DND-41 (cell line): ENCODE data around the gene CFAP410.

Source experiments
- ATAC-seq: fragments of 200-7000 bp; cut with Tn5 transposase; 3 replicates; pipeline ENCODE4 v1.9.1; 2021; ENCODE audit warnings: low read depth; ENCODE audit not compliant: insufficient read depth
- DNase-seq: peaks from one replicate; pipeline ENCODE4 v3.0.0-alpha.2; 2020
- H2AFZ ChIP-seq: 2 replicates; pipeline ENCODE4 v1.6.0; 2012; ENCODE audit warnings: low read depth, low read length
- H3K27ac ChIP-seq: 2 replicates; pipeline ENCODE4 v1.5.1; 2012; ENCODE audit warnings: low read length, inconsistent platforms
- H3K27me3 ChIP-seq: fragments of 200-600 bp; sonication (generic); 2 replicates; pipeline ENCODE4 v1.6.0; 2012; ENCODE audit warnings: low read length, mild to moderate bottlenecking, inconsistent platforms; ENCODE audit not compliant: insufficient read depth, poor library complexity
- H3K36me3 ChIP-seq: 2 replicates; pipeline ENCODE4 v1.5.1; 2012; ENCODE audit warnings: low read length, inconsistent platforms; ENCODE audit not compliant: insufficient read depth
- H3K4me1 ChIP-seq: 2 replicates; pipeline ENCODE4 v1.5.1; 2012; ENCODE audit warnings: mild to moderate bottlenecking, low read length; ENCODE audit not compliant: insufficient read depth
- H3K4me2 ChIP-seq: 2 replicates; pipeline ENCODE4 v1.6.0; 2012; ENCODE audit warnings: mild to moderate bottlenecking, moderate library complexity, low read length, inconsistent platforms; ENCODE audit not compliant: insufficient read depth
- H3K4me3 ChIP-seq, 2 experiments: fragments of 200-600 bp in 1 of 2; shearing (Covaris generic) in 1 of 2; 2 replicates each; pipeline ENCODE4 v1.5.1; 2012 to 2016; ENCODE audit warnings: inconsistent platforms in 2 of 2, low read length in 2 of 2, mild to moderate bottlenecking in 2 of 2, low read depth in 1 of 2, moderate library complexity in 1 of 2
- H3K79me2 ChIP-seq: 2 replicates; pipeline ENCODE4 v1.6.0; 2012; ENCODE audit warnings: low read length, inconsistent platforms; ENCODE audit not compliant: insufficient read depth
- H3K9ac ChIP-seq: 2 replicates; pipeline ENCODE4 v1.6.0; 2012; ENCODE audit warnings: low read depth, mild to moderate bottlenecking, inconsistent platforms, low read length, moderate library complexity
- H3K9me3 ChIP-seq: 2 replicates; pipeline ENCODE4 v1.5.1; 2012; ENCODE audit warnings: low read length, moderate library complexity, mild to moderate bottlenecking, inconsistent platforms; ENCODE audit not compliant: insufficient read depth, severe bottlenecking
- H4K20me1 ChIP-seq: 2 replicates; pipeline ENCODE4 v1.6.0; 2012; ENCODE audit warnings: low read length; ENCODE audit not compliant: insufficient read depth
- EZH2 ChIP-seq: IDR thresholded peaks from 3 replicates; pipeline ENCODE4 v1.6.1; 2012; ENCODE audit warnings: borderline replicate concordance, low read depth, mild to moderate bottlenecking, moderate library complexity, low read length, inconsistent platforms; ENCODE audit not compliant: severe bottlenecking
- TF ChIP-seq, protein P1 (sequence below): IDR thresholded peaks from 2 replicates; pipeline ENCODE4 v1.5.1; 2012; ENCODE audit warnings: borderline replicate concordance, low read length, moderate library complexity, mild to moderate bottlenecking; ENCODE audit not compliant: poor library complexity, severe bottlenecking; ENCODE audit errors: extremely low read depth

CFAP410 gene

DNA sequence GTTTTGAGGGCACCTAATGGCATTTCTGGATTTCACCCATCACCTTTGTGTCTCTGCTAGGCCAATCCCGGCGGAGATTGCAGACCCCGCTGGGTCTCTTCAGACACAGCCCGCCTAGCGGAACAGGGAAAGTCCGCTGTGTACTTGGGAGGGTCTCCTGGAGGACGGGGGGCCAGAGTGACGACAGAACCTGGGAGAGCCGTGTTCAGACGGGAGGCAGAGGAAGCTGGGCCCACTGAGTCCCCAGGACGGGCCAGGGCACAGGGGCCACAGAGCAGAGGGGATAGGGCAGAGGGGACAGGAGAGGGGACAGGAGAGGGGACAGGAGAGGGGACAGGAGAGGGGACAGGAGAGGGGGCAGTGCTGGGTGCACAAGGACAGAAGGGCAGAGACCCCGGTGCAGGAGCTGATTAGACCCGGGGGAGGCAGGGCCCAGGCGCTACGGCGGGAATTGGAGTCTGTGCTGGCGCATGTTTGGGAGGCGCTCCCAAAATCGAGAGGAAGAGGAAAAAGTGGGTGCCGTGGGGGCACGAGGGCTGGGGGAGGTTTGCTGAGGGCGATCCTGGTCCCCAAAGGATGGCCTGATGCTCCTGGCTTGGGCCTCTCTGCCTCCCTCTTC, 26.9 kb upstream of the CFAP410 start:
- no peaks in the 10 kb centered on the region for H3K4me1 ChIP-seq
- no peaks in the 10 kb centered on the region for H4K20me1 ChIP-seq
- H3K79me2 ChIP-seq = no peaks in the 10 kb centered on the region
- no peak overlapping the region for H3K27ac ChIP-seq
- no peak for DNase-seq
- no peak overlapping the region for H3K4me3 ChIP-seq
- no peak overlapping the region for H2AFZ ChIP-seq
- H3K36me3 ChIP-seq = no peaks in the 10 kb centered on the region
- no peak for ATAC-seq
- no peaks in the 10 kb centered on the region for H3K27me3 ChIP-seq
- no peak overlapping the region for H3K4me2 ChIP-seq
- TF ChIP-seq, protein P1, sequence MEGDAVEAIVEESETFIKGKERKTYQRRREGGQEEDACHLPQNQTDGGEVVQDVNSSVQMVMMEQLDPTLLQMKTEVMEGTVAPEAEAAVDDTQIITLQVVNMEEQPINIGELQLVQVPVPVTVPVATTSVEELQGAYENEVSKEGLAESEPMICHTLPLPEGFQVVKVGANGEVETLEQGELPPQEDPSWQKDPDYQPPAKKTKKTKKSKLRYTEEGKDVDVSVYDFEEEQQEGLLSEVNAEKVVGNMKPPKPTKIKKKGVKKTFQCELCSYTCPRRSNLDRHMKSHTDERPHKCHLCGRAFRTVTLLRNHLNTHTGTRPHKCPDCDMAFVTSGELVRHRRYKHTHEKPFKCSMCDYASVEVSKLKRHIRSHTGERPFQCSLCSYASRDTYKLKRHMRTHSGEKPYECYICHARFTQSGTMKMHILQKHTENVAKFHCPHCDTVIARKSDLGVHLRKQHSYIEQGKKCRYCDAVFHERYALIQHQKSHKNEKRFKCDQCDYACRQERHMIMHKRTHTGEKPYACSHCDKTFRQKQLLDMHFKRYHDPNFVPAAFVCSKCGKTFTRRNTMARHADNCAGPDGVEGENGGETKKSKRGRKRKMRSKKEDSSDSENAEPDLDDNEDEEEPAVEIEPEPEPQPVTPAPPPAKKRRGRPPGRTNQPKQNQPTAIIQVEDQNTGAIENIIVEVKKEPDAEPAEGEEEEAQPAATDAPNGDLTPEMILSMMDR = no peak
- TF ChIP-seq EZH2 = no peak
- no peak overlapping the region for H3K9ac ChIP-seq
- H3K9me3 ChIP-seq = no peaks in the 10 kb centered on the region

DNA sequence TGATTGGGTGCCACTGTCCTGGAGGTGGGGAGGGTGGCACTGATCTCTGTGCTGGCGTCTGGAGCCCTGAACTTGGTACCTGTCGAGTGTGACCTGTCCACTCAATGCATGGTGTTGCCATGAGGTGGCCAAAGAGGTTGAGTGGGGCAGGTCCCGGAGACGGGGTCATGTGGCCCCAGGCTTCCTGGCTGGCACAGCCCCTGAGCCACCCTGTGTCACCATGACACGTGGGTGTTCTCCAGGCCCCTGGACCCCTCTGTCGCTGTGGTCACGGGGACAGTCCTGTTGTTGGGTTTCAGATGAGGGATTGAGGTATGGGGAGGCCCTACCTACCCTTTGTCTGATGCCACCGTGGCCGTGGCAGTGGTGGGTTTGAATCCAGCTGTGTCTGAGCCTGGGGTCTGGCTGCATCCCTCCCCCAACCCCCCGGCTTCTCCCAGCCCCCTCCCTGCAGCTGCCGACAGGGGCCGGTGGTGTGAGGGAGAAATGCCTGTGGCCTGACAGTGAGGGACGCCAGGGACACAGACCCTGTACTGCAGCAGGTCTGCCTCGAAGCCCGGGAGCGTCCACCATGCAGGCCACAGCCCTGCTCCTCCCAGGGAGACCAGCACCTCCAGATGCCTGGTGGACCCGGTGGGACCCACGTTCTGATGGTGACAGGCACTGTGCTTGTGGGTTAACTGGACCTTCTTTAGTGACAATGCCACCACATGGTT, 26.2 kb upstream of the CFAP410 start:
- Histone ChIP-seq H3K9me3 (no peaks in the 10 kb centered on the region), H3K4me3 (no peak overlapping the region), H3K79me2 (no peaks in the 10 kb centered on the region), H3K36me3 (no peaks in the 10 kb centered on the region), H3K27ac (no peak overlapping the region), H4K20me1 (no peaks in the 10 kb centered on the region), H3K27me3 (no peaks in the 10 kb centered on the region), H3K4me1 (no peaks in the 10 kb centered on the region), H3K4me2 (no peak overlapping the region), H3K9ac (no peak overlapping the region), H2AFZ (no peak overlapping the region)
- no peak for TF ChIP-seq EZH2
- TF ChIP-seq, protein P1 = no peak
- no peak for ATAC-seq
- no peak for DNase-seq

DNA sequence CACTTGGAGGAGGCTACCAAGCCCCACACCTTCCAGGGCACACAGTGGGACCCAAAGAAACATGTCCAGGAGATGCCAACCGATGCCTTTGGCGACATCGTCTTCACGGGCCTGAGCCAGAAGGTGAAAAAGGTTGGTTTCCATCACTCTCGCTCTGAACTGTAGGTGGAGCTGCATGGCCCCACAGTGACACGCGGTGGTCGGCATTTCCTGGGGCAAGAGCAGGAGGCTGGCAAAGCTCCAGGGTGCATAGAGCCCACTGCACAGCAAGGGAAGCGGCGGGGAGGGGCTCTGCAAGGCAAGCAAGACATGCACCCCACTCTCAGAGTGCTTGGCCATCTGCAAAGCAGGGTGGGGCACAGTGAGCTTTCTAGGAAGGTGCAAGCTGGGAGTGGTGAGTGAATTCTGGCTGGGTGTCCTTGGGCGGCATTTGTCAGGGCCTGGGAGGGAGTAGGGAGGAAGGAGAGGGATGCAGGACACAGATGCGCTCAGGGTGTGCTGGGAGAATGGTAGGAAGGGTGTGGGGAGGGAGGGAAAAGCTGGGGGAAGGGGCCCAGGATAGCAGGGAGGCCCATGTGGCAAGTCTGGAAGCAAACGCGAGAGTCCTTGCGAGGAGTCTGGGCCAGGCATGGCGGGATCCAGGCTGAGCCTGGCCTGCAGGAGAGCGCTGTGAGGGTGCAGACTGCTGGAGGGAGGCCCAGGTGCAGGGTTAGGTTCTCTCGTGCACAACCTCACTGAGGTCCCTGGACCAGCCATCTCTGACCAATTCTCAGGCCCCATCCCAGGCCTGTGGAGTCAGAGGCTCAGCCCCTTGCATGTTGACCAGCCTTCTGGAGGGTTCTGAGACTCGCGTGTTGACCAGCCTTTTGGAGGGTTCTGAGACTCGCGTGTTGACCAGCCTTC, 25.2 kb upstream of the CFAP410 start:
- Histone ChIP-seq H4K20me1 (no peaks in the 10 kb centered on the region), H3K4me1 (no peaks in the 10 kb centered on the region), H3K79me2 (no peaks in the 10 kb centered on the region), H3K27me3 (no peaks in the 10 kb centered on the region), H2AFZ (no peak overlapping the region), H3K4me2 (no peak overlapping the region), H3K9me3 (no peaks in the 10 kb centered on the region), H3K9ac (no peak overlapping the region), H3K4me3 (no peak overlapping the region), H3K36me3 (no peaks in the 10 kb centered on the region), H3K27ac (no peak overlapping the region)
- ATAC-seq (peak; percentile 50; the same call in 1 of the 3 replicates), DNase-seq (peak; percentile 25)
- no peak for TF ChIP-seq EZH2
- TF ChIP-seq, protein P1 = peak; percentile 40
